Measurements from ENCODE around the gene ZNF697.

ZNF697 gene

GRCh38 chr1:119662034-119662437 is 14.0 kb upstream of the ZNF697 start:
- no peak for DNase-seq (ENCODE audit: low spot score)

GRCh38 chr1:119660253-119661083 is 12.4 kb upstream of the ZNF697 start:
- no peak for DNase-seq (ENCODE audit: low spot score)

GRCh38 chr1:119659628-119660027 is 11.6 kb upstream of the ZNF697 start:
- DNase-seq (ENCODE audit: low spot score) = no peak

GRCh38 chr1:119656410-119656955 is 8.4 kb upstream of the ZNF697 start:
- DNase-seq (ENCODE audit: low spot score) = no peak

GRCh38 chr1:119655154-119655553 is 7.1 kb upstream of the ZNF697 start:
- no peak for DNase-seq (ENCODE audit: low spot score)

GRCh38 chr1:119653839-119654170 is 5.7 kb upstream of the ZNF697 start:
- DNase-seq (ENCODE audit: low spot score) = peak; percentile 45

GRCh38 chr1:119653135-119653838 is 5.2 kb upstream of the ZNF697 start:
- DNase-seq (ENCODE audit: low spot score) = no peak

GRCh38 chr1:119652587-119652986 is 4.5 kb upstream of the ZNF697 start:
- no peak for DNase-seq (ENCODE audit: low spot score)

- DNase-seq (ENCODE audit: low spot score) = no peak
These were observed 3.6 kb upstream of the ZNF697 start for GRCh38 chr1:119651641-119652040.

- no peak for DNase-seq (ENCODE audit: low spot score)
These were observed 3.1 kb upstream of the ZNF697 start for GRCh38 chr1:119651133-119651532.

- peak; percentile 34 for DNase-seq (ENCODE audit: low spot score)
These were observed 546 bp upstream of the ZNF697 start for GRCh38 chr1:119648620-119649004.

- DNase-seq (ENCODE audit: low spot score) = peak; percentile 31
These were observed 785 bp downstream of the ZNF697 start for GRCh38 chr1:119647228-119647733.

- DNase-seq (ENCODE audit: low spot score) = peak; percentile 20
These were observed 1.4 kb downstream of the ZNF697 start for GRCh38 chr1:119646521-119647227.

- DNase-seq (ENCODE audit: low spot score) = no peak
These were observed 9.0 kb downstream of the ZNF697 start for GRCh38 chr1:119639109-119639508.

GRCh38 chr1:119637710-119638109 is 10.4 kb downstream of the ZNF697 start:
- DNase-seq (ENCODE audit: low spot score) = no peak

- DNase-seq (ENCODE audit: low spot score) = no peak
These were observed 11.5 kb downstream of the ZNF697 start for GRCh38 chr1:119636491-119637089.

- DNase-seq (ENCODE audit: low spot score) = no peak
These were observed 12.2 kb downstream of the ZNF697 start for GRCh38 chr1:119635811-119636390.

GRCh38 chr1:119634016-119634415 is 14.1 kb downstream of the ZNF697 start:
- DNase-seq (ENCODE audit: low spot score) = no peak

- DNase-seq (ENCODE audit: low spot score) = no peak
These were observed 14.5 kb downstream of the ZNF697 start for GRCh38 chr1:119633575-119633974.

- no peak for DNase-seq (ENCODE audit: low spot score)
These were observed 15.2 kb downstream of the ZNF697 start for GRCh38 chr1:119632841-119633240.

- DNase-seq (ENCODE audit: low spot score) = no peak
These were observed 16.0 kb downstream of the ZNF697 start for GRCh38 chr1:119632103-119632490.

Measured in GM03348 (cell line).